Kidney (tissue), 14 donors: ENCODE results near the gene ANO10. TPM values are rescaled to one million over a fixed set of nuclear protein-coding genes. Genes with fewer than 3 reads are reported as not detected.
A peak's percentile ranks its signal among the peaks of the same experiment; 100 is the strongest.

Source experiments
- DNase-seq, 5 donors: peaks; one replicate each; pipeline ENCODE4 v3.0.0-alpha.2; 2013 to 2020
- FAIRE-seq: peaks from 2 replicates; lab custom pipeline; 2012; peaks lifted over from hg19 to GRCh38; lab: Jason Lieb, UNC
- H3K27ac ChIP-seq, 2 donors: one replicate each; pipeline ENCODE4 v1.7.0; 2013; ENCODE audit warnings: low read depth in 2 of 2, low read length in 2 of 2, inconsistent platforms in 1 of 2
- H3K27me3 ChIP-seq: one replicate; pipeline ENCODE4 v1.7.1; 2013; ENCODE audit warnings: low read length, inconsistent platforms; ENCODE audit not compliant: control insufficient read depth, insufficient read depth
- H3K36me3 ChIP-seq, 3 donors: one replicate each; pipeline versions ENCODE4 v1.7.0 to v1.7.1; 2013; ENCODE audit warnings: low read length in 3 of 3, control low read depth in 1 of 3, inconsistent platforms in 1 of 3; ENCODE audit not compliant: insufficient read depth in 3 of 3, control insufficient read depth in 2 of 3
- H3K4me1 ChIP-seq, 3 donors: one replicate each; pipeline versions ENCODE4 v1.7.0 to v1.7.1; 2013; ENCODE audit warnings: low read length in 3 of 3, inconsistent platforms in 1 of 3, low read depth in 1 of 3; ENCODE audit not compliant: control insufficient read depth in 2 of 3, insufficient read depth in 2 of 3
- H3K4me3 ChIP-seq, 3 donors: one replicate each; pipeline versions ENCODE4 v1.7.0 to v1.8.1; 2013; ENCODE audit warnings: low read length in 3 of 3, control low read depth in 1 of 3, inconsistent platforms in 1 of 3
- H3K9ac ChIP-seq, 3 donors: one replicate each; pipeline versions ENCODE4 v1.7.0 to v1.7.1; 2013; ENCODE audit warnings: low read length in 3 of 3, control low read depth in 1 of 3, inconsistent platforms in 1 of 3
- H3K9me3 ChIP-seq, 3 donors: one replicate each; pipeline versions ENCODE4 v1.7.0 to v1.7.1; 2013; ENCODE audit warnings: low read length in 3 of 3, control low read depth in 1 of 3, inconsistent platforms in 1 of 3; ENCODE audit not compliant: control insufficient read depth in 2 of 3, insufficient read depth in 1 of 3
- intact Hi-C: fragments of 100-400 bp; cut with DNase I; formaldehyde crosslinking; loops from one replicate; pipeline ENCODE4 v1.11.1; 2022
- polyA plus RNA-seq: library from polyadenylated mRNA; stranded (reverse); fragments of 350-450 nt; fragmentation: Illumina TruSeq; extraction: RNeasy Lipid Tissue Mini Kit (QIAGEN cat#74804); gene quantifications from one replicate; pipeline ENCODE4 v1.2.3, GENCODE V29; 2014; ENCODE audit warnings: low read depth, low replicate concordance; ENCODE audit not compliant: insufficient read depth
- total RNA-seq: library from RNA; stranded (reverse); fragmentation: NEBNext Ultra II Directional; extraction: Animal tissue kit (Norgen Biotek cat#: 25700); gene quantifications from one replicate; pipeline ENCODE4 v1.2.1, GENCODE V29; 2021
- TF ChIP-seq, protein P1 (sequence below): IDR thresholded peaks from 3 replicates; pipeline ENCODE4 v1.5.1; 2012; ENCODE audit warnings: mild to moderate bottlenecking, moderate library complexity, borderline replicate concordance; ENCODE audit not compliant: insufficient read depth; ENCODE audit errors: extremely low read depth
- donor health status: control.
- donor health status: control.
- donor health status: control.
- donor health status: control.
- donor health status: control.
- donor health status: DM: yes; HTN: yes; CAD: no.
- donor health status: Normal renal cell carcinoma (clear cell type).

The ANO10 gene
- total and polyA plus RNA-seq, 2 donors from 2014 or later, result 45.7 to 48.2 TPM

DNA sequence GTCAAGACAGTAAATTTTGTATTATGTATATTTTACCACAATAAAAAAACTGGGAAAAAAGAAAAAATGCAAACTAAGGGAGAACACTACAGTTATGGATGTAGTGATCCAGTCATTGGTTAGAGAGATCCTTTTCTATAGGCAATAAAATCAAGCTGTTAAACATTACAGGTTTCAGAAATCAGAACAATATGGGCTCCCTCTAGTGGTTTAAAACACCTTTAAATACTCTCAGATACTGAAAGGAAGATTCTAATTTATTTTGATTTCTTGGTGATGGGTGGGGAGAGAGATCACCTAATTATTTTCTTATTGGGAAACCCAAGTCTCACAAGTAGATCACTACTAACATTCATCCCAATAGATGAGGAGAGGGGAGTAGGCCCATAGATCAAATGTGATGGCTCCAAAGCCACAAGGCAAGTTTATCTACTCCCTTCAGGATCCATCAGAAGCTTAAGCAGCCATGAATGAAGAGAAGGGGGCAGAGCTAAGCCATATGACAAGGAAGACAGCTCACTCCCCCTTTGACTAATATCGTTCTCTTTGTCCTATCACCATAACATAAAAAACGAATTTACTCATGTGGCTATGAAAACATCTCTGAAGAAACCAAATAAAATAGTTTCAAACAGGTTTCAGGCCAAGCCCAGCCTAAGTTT lies 118.6 kb downstream of the ANO10 start:
- intact Hi-C loops, result loop anchor here (10.0 kb wide), 1 partner anchor 348 kb away; no protein-coding TSS in a partner anchor
- FAIRE-seq, result no peak
- H3K9me3 ChIP-seq, result no peaks in the 10 kb centered on the region
- H3K36me3 ChIP-seq, result no peaks in the 10 kb centered on the region
- H3K27ac ChIP-seq, result no peak overlapping the region
- H3K9ac ChIP-seq, result no peak overlapping the region
- peak in 2 of 5 donors; percentile 40 to 49 for DNase-seq
- H3K27me3 ChIP-seq, result no peaks in the 10 kb centered on the region
- no peak overlapping the region for H3K4me3 ChIP-seq
- peaks cover 0 to 5% (median 0%) of the 10 kb centered on the region in 3 donors for H3K4me1 ChIP-seq
- TF ChIP-seq, protein P1, sequence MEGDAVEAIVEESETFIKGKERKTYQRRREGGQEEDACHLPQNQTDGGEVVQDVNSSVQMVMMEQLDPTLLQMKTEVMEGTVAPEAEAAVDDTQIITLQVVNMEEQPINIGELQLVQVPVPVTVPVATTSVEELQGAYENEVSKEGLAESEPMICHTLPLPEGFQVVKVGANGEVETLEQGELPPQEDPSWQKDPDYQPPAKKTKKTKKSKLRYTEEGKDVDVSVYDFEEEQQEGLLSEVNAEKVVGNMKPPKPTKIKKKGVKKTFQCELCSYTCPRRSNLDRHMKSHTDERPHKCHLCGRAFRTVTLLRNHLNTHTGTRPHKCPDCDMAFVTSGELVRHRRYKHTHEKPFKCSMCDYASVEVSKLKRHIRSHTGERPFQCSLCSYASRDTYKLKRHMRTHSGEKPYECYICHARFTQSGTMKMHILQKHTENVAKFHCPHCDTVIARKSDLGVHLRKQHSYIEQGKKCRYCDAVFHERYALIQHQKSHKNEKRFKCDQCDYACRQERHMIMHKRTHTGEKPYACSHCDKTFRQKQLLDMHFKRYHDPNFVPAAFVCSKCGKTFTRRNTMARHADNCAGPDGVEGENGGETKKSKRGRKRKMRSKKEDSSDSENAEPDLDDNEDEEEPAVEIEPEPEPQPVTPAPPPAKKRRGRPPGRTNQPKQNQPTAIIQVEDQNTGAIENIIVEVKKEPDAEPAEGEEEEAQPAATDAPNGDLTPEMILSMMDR, result peak; percentile 45

DNA sequence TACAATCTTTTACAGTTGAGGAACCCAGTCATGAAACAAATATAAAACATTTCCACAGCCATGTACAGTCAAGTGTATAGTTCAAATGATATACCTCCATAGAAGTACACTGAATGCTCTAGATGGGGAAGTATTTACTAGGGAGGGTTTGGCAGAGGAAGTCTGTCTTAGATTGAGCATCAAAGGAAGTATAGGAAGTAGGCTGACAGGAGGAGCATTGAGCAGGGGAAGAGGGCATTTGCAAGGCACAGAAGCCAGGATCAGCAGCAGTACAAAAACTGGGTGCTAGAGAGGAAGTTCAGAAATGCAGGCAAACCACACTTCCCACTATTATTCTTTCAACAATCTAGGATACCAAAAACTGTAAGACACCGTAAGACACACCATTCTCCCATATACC lies 122.6 kb downstream of the ANO10 start:
- no peak overlapping the region for H3K27ac ChIP-seq

DNA sequence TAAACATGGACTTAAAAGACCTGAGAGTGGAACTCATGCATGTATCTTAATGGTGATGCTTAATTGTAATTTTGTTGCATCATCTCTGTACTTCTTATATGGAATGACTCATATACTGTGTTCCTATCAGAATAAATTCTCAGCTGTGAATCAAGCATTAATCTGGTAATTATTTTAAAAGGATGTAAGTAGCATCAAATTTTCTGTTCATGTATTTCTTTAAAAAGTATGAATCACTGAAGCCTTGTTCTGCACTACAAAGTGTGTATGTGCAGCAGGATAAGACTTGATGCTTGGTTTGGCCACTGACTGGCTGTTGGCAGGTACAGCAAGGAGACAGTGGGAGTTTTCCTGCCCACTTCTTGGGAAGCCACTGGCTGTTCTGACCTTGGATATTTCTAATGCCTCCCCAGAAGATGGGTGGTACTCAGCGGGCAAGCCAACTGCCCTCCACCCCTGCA lies 123.9 kb downstream of the ANO10 start:
- TF ChIP-seq, protein P1, result no peak
- no peak for FAIRE-seq
- Histone ChIP-seq H3K9ac (no peak overlapping the region), H3K4me3 (no peak overlapping the region), H3K9me3 (no peaks in the 10 kb centered on the region), H3K4me1 (peaks cover 0 to 8% (median 2%) of the 10 kb centered on the region in 3 donors), H3K36me3 (no peaks in the 10 kb centered on the region), H3K27ac (no peak overlapping the region), H3K27me3 (no peaks in the 10 kb centered on the region)
- intact Hi-C loops, result no loop called here
- no peak for DNase-seq

More for the DNA sequence above, 122.6 kb downstream of the ANO10 start:
- Histone ChIP-seq H3K9me3 (no peaks in the 10 kb centered on the region), H3K4me1 (peaks cover 0 to 8% (median 2%) of the 10 kb centered on the region in 3 donors), H3K36me3 (no peaks in the 10 kb centered on the region), H3K9ac (no peak overlapping the region), H3K4me3 (no peak overlapping the region), H3K27me3 (no peaks in the 10 kb centered on the region)
- intact Hi-C loops, result no loop called here
- TF ChIP-seq, protein P1, result no peak
- no peak for FAIRE-seq
- peak in 1 of 5 donors; percentile 14 for DNase-seq

DNA sequence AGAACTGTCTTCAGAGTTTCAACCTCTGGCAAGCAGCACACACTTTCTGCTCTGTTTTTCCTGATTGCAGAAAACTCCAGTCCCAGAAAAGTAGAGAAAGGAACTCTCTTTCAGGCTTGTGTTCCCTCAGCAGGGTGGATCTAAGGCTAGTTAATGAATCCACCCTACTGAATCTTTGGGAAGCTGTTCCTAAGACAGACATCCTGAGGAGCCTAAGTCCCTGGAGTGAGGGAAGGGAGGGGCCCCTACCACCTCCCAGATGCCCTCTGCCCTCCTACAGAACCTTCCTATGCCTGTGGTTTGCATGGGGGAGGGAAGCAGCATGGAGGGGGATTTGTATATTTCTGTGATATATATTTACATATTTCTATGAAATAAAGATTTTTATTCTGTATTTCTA lies 124.4 kb downstream of the ANO10 start:
- Histone ChIP-seq H3K27me3 (no peaks in the 10 kb centered on the region), H3K27ac (no peak overlapping the region), H3K36me3 (no peaks in the 10 kb centered on the region), H3K4me1 (peaks cover 0 to 8% (median 2%) of the 10 kb centered on the region in 3 donors), H3K9ac (no peak overlapping the region), H3K4me3 (no peak overlapping the region), H3K9me3 (no peaks in the 10 kb centered on the region)
- TF ChIP-seq, protein P1, result no peak
- intact Hi-C loops, result no loop called here
- DNase-seq (no peak), FAIRE-seq (no peak)
